DOHH2 (cell line): ENCODE measurements around the gene CALN1.

Experiments
- EZH2phosphoT487 ChIP-seq: fragments of 200-600 bp; sonication (generic); IDR thresholded peaks from 2 replicates; pipeline ENCODE4 v1.6.1; 2017; ENCODE audit warnings: borderline replicate concordance, mild to moderate bottlenecking, antibody characterized with exemption, low read length, moderate library complexity, mixed read lengths
- TF ChIP-seq, protein P1 (sequence below): fragments of 200-600 bp; sonication (generic); IDR thresholded peaks from one replicate; pipeline ENCODE4 v1.5.1; 2014; ENCODE audit warnings: antibody characterized with exemption, mild to moderate bottlenecking, low read depth, low read length; ENCODE audit not compliant: poor library complexity, severe bottlenecking

DNA sequence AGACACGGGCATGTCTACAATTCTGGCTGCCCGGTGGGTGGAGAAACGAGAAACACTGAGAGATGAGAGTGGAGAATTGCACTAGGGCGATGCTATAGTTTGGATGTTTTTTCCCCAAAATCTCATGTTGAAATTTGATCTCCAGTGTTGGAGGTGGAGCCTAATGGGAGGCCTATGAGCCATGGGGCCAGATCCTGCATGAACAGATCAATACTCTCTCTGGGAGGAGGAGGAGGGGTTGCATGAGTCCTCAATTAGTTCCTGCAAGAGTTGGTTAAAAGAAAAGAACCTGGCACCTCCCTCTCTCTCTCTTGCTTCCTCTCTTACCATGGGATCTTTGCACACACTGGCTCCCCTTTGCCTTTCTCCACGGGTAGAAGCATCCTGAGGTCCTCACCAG is 299.1 kb downstream of the CALN1 start:
- TF ChIP-seq EZH2phosphoT487: no peak
- TF ChIP-seq, protein P1, sequence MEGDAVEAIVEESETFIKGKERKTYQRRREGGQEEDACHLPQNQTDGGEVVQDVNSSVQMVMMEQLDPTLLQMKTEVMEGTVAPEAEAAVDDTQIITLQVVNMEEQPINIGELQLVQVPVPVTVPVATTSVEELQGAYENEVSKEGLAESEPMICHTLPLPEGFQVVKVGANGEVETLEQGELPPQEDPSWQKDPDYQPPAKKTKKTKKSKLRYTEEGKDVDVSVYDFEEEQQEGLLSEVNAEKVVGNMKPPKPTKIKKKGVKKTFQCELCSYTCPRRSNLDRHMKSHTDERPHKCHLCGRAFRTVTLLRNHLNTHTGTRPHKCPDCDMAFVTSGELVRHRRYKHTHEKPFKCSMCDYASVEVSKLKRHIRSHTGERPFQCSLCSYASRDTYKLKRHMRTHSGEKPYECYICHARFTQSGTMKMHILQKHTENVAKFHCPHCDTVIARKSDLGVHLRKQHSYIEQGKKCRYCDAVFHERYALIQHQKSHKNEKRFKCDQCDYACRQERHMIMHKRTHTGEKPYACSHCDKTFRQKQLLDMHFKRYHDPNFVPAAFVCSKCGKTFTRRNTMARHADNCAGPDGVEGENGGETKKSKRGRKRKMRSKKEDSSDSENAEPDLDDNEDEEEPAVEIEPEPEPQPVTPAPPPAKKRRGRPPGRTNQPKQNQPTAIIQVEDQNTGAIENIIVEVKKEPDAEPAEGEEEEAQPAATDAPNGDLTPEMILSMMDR: no peak
